Upper lobe of left lung (tissue), 4 donors: ENCODE measurements around the gene DLGAP4.

Experiments
- EP300 ChIP-seq, 4 donors: sonication (generic); formaldehyde crosslinking; IDR thresholded peaks; one replicate each; pipeline ENCODE4 v1.5.1; 2017; ENCODE audit warnings: antibody characterized with exemption in 4 of 4, control low read depth in 2 of 4
- TF ChIP-seq, protein P1 (sequence below), 6 experiments: fragments of 450-650 bp in 4 of 6; fragments of 200-600 bp in 2 of 6; sonication (generic) in 2 of 6; IDR thresholded peaks; one replicate each; pipeline ENCODE4 v1.5.1; 2016 to 2019; ENCODE audit warnings: antibody characterized with exemption in 6 of 6

- TF ChIP-seq EP300 (IDR thresholded peaks at IDR 0.05), result no peak
- TF ChIP-seq, protein P1, sequence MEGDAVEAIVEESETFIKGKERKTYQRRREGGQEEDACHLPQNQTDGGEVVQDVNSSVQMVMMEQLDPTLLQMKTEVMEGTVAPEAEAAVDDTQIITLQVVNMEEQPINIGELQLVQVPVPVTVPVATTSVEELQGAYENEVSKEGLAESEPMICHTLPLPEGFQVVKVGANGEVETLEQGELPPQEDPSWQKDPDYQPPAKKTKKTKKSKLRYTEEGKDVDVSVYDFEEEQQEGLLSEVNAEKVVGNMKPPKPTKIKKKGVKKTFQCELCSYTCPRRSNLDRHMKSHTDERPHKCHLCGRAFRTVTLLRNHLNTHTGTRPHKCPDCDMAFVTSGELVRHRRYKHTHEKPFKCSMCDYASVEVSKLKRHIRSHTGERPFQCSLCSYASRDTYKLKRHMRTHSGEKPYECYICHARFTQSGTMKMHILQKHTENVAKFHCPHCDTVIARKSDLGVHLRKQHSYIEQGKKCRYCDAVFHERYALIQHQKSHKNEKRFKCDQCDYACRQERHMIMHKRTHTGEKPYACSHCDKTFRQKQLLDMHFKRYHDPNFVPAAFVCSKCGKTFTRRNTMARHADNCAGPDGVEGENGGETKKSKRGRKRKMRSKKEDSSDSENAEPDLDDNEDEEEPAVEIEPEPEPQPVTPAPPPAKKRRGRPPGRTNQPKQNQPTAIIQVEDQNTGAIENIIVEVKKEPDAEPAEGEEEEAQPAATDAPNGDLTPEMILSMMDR (IDR thresholded peaks at IDR 0.05), result no peak
Measured at GRCh38 chr20:36501367-36502006, 195.3 kb downstream of the DLGAP4 start.
